HG03460 (cell line): ENCODE measurements around the gene NF1.
"Not testable (repeated sequence)": the region's sequence is repeated elsewhere in the genome, so short reads cannot be mapped to it uniquely, and the experiment has no call there.

Experiments
- ATAC-seq: cut with Tn5 transposase; IDR thresholded peaks from one replicate; pipeline ENCODE4 v1.9.1; 2021; ENCODE audit not compliant: unreplicated experiment

Gene NF1

GRCh38 chr17:31094600-31095235, at the start of gene NF1:
Gene NF1, plus strand, starts transcription at chr17:31094977. Its CDS starts 333 bp downstream, at chr17:31095310.
- peak; percentile 75 for ATAC-seq

GRCh38 chr17:31046856-31047425, 47.8 kb upstream of the NF1 start:
- not testable (repeated sequence) for ATAC-seq

GRCh38 chr17:31048142-31048541, 46.6 kb upstream of the NF1 start:
- ATAC-seq = no peak

GRCh38 chr17:31048780-31049179, 46.0 kb upstream of the NF1 start:
- no peak for ATAC-seq

GRCh38 chr17:31050948-31051347, 43.8 kb upstream of the NF1 start:
- no peak for ATAC-seq

GRCh38 chr17:31051506-31051905, 43.3 kb upstream of the NF1 start:
- ATAC-seq = no peak

GRCh38 chr17:31052187-31052889, 42.4 kb upstream of the NF1 start:
- ATAC-seq = no peak

GRCh38 chr17:31053071-31053470, 41.7 kb upstream of the NF1 start:
- ATAC-seq = no peak

GRCh38 chr17:31054761-31055160, 40.0 kb upstream of the NF1 start:
- ATAC-seq = no peak

- no peak for ATAC-seq
Observed at GRCh38 chr17:31058976-31059375, 35.8 kb upstream of the NF1 start.

- no peak for ATAC-seq
Observed at GRCh38 chr17:31060791-31061550, 33.8 kb upstream of the NF1 start.

GRCh38 chr17:31061678-31062077, 33.1 kb upstream of the NF1 start:
- ATAC-seq = no peak

GRCh38 chr17:31062346-31062745, 32.4 kb upstream of the NF1 start:
- ATAC-seq = no peak

GRCh38 chr17:31064707-31065106, 30.1 kb upstream of the NF1 start:
- no peak for ATAC-seq

- ATAC-seq = no peak
Observed at GRCh38 chr17:31067691-31068184, 27.0 kb upstream of the NF1 start.

- no peak for ATAC-seq
Observed at GRCh38 chr17:31068291-31068690, 26.5 kb upstream of the NF1 start.

GRCh38 chr17:31072186-31072585, 22.6 kb upstream of the NF1 start:
- no peak for ATAC-seq

GRCh38 chr17:31073411-31073810, 21.4 kb upstream of the NF1 start:
- ATAC-seq = no peak

GRCh38 chr17:31074772-31075555, 19.8 kb upstream of the NF1 start:
- ATAC-seq = no peak

GRCh38 chr17:31078290-31078689, 16.5 kb upstream of the NF1 start:
- no peak for ATAC-seq

- ATAC-seq = no peak
Observed at GRCh38 chr17:31079731-31080130, 15.0 kb upstream of the NF1 start.
